GM23338 (cell line): ENCODE results near the gene PDHX. TPM values are rescaled to one million over a fixed set of nuclear protein-coding genes. Genes with fewer than 3 reads are reported as not detected.

Experiments
- ATAC-seq: fragments of 200-7000 bp; cut with Tn5 transposase; 3 replicates; pipeline ENCODE4 v1.9.1; 2020
- DNase-seq: peaks from one replicate; pipeline ENCODE4 v3.0.0-alpha.2; 2015; ENCODE audit warnings: low spot score
- H2AFZ ChIP-seq: fragments of 200-600 bp; sonication (generic); 2 replicates; pipeline ENCODE4 v1.8.0; 2016; ENCODE audit warnings: antibody characterized with exemption, mild to moderate bottlenecking, moderate library complexity
- H3F3A ChIP-seq: fragments of 200-600 bp; sonication (generic); replicated peaks from 2 replicates; pipeline ENCODE4 v1.8.0; 2017; ENCODE audit warnings: antibody characterized with exemption, mixed run types, low read depth
- H3K27ac ChIP-seq: fragments of 200-600 bp; sonication (generic); 2 replicates; pipeline ENCODE4 v1.6.1; 2016; ENCODE audit warnings: low read depth
- H3K27me3 ChIP-seq: fragments of 200-600 bp; sonication (generic); 2 replicates; pipeline ENCODE4 v1.8.0; 2016; ENCODE audit warnings: mild to moderate bottlenecking, mixed run types, moderate library complexity; ENCODE audit not compliant: insufficient read depth
- H3K36me3 ChIP-seq: fragments of 200-600 bp; sonication (generic); 2 replicates; pipeline ENCODE4 v1.8.0; 2016; ENCODE audit warnings: mild to moderate bottlenecking; ENCODE audit not compliant: insufficient read depth
- H3K4me1 ChIP-seq: fragments of 200-600 bp; sonication (generic); 2 replicates; pipeline ENCODE4 v1.8.0; 2016; ENCODE audit warnings: mild to moderate bottlenecking, moderate library complexity; ENCODE audit not compliant: insufficient read depth
- H3K4me2 ChIP-seq: fragments of 200-600 bp; sonication (generic); 2 replicates; pipeline ENCODE4 v1.7.1; 2017; ENCODE audit warnings: mixed run types
- H3K4me3 ChIP-seq: fragments of 200-600 bp; sonication (generic); 2 replicates; pipeline ENCODE4 v1.6.1; 2016; ENCODE audit warnings: mixed run types
- H3K79me2 ChIP-seq: fragments of 200-600 bp; sonication (generic); replicated peaks from 2 replicates; pipeline ENCODE4 v1.8.0; 2017; ENCODE audit warnings: mild to moderate bottlenecking; ENCODE audit not compliant: insufficient read depth
- H3K9me2 ChIP-seq: fragments of 200-600 bp; sonication (generic); 2 replicates; pipeline ENCODE4 v1.8.0; 2017; ENCODE audit not compliant: insufficient read depth
- H4K20me1 ChIP-seq: fragments of 200-600 bp; sonication (generic); replicated peaks from 2 replicates; pipeline ENCODE4 v1.8.0; 2017; ENCODE audit warnings: mild to moderate bottlenecking; ENCODE audit not compliant: insufficient read depth
- H3K27ac Mint-ChIP-seq: 2 replicates; pipeline ENCODE4 v1.8.0; 2020; ENCODE audit warnings: inconsistent platforms, mild to moderate bottlenecking, moderate library complexity, mixed read lengths
- H3K27me3 Mint-ChIP-seq: 3 replicates; pipeline ENCODE4 v1.8.0; 2022; ENCODE audit warnings: low read depth, mild to moderate bottlenecking, moderate library complexity, mixed read lengths, inconsistent platforms; ENCODE audit not compliant: insufficient read depth, poor library complexity
- H3K36me3 Mint-ChIP-seq: 3 replicates; pipeline ENCODE4 v1.8.0; 2021; ENCODE audit warnings: low read depth, mild to moderate bottlenecking, inconsistent platforms, moderate library complexity, mixed read lengths
- H3K4me1 Mint-ChIP-seq: 3 replicates; pipeline ENCODE4 v1.8.0; 2020; ENCODE audit warnings: mild to moderate bottlenecking, inconsistent platforms, mixed read lengths
- H3K4me3 Mint-ChIP-seq: 3 replicates; pipeline ENCODE4 v1.8.0; 2021; ENCODE audit warnings: moderate library complexity, mild to moderate bottlenecking, inconsistent platforms, mixed read lengths
- H3K9me3 Mint-ChIP-seq: 3 replicates; pipeline ENCODE4 v1.8.0; 2020; ENCODE audit warnings: moderate library complexity, mild to moderate bottlenecking, inconsistent platforms, mixed read lengths
- CREB1 ChIP-seq: fragments of 250-450 bp; sonication (Bioruptor Pico); IDR thresholded peaks from 2 replicates; pipeline ENCODE4 v1.5.0; 2020; ENCODE audit warnings: low read depth, mild to moderate bottlenecking, moderate library complexity
- EZH2 ChIP-seq: fragments of 200-600 bp; sonication (generic); IDR thresholded peaks from one replicate; pipeline ENCODE4 v1.8.0; 2017; ENCODE audit warnings: antibody characterized with exemption, mild to moderate bottlenecking, low read depth; ENCODE audit not compliant: unreplicated experiment
- JUNB ChIP-seq: IDR thresholded peaks from one replicate; pipeline ENCODE4 v1.6.1; 2016; ENCODE audit warnings: antibody characterized with exemption; ENCODE audit not compliant: unreplicated experiment
- NANOG ChIP-seq: IDR thresholded peaks from 2 replicates; pipeline ENCODE4 v1.6.1; 2016; ENCODE audit warnings: antibody characterized with exemption, borderline replicate concordance
- POLR2AphosphoS5 ChIP-seq: IDR thresholded peaks from 2 replicates; pipeline ENCODE4 v1.6.1; 2016; ENCODE audit warnings: antibody characterized with exemption, low read depth
- ZNF114 ChIP-seq: fragments of 250-450 bp; sonication (Bioruptor Pico); IDR thresholded peaks from 2 replicates; pipeline ENCODE4 v1.5.0; 2020; ENCODE audit warnings: mild to moderate bottlenecking, moderate library complexity
- ZNF331 ChIP-seq: fragments of 250-450 bp; sonication (Bioruptor Pico); IDR thresholded peaks from 2 replicates; pipeline ENCODE4 v1.5.0; 2020; ENCODE audit warnings: low read depth, mild to moderate bottlenecking, moderate library complexity
- polyA plus RNA-seq: library from polyadenylated mRNA; unstranded; fragments of >200 nt; fragmentation: Nextera tagmentation; extraction: Ambion mirVana; gene quantifications from 2 replicates; pipeline ENCODE4 v1.2.1, GENCODE V29; 2016
- total RNA-seq: library from RNA; depleted of rRNA; stranded (reverse); fragments of >200 nt; shearing (Covaris generic); gene quantifications from 2 replicates; pipeline ENCODE4 v1.2.3, GENCODE V29; 2014
- TF ChIP-seq, protein P1 (sequence below): IDR thresholded peaks from one replicate; pipeline ENCODE4 v1.6.1; 2018; ENCODE audit warnings: antibody characterized with exemption; ENCODE audit not compliant: unreplicated experiment
- TF ChIP-seq, protein P2 (sequence below), 2 experiments: fragments of 200-600 bp in 1 of 2; sonication (generic) in 1 of 2; conservative IDR thresholded peaks; 2 replicates each; pipeline versions ENCODE4 v1.5.1 to v1.6.1; 2016 to 2017; ENCODE audit warnings: antibody characterized with exemption in 2 of 2, low read depth in 2 of 2, mild to moderate bottlenecking in 2 of 2, moderate library complexity in 1 of 2
- TF ChIP-seq, protein P3 (sequence below): IDR thresholded peaks from 2 replicates; pipeline ENCODE4 v1.6.1; 2016; ENCODE audit warnings: antibody characterized with exemption

The PDHX gene
- total and polyA plus RNA-seq, 2 experiments from 2014 or later, result 36.9 to 40.2 TPM

DNA sequence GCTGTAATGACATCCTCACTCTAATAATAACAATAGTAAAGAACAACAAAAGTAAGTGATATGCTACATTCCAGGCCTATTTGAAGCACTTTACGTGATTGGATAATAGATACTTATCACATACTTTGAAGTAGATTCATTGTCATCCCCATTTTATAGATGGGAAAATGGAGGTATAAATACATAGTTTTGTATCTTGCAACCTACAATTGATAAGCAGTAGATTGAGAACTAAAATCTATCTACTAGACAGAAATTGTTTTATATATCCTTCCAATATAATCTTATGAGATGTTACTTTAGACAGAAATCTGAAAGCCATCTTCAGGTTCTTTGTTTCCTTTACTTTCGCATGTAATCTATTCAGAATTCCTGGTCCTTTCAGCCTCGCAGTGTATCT, 118.0 kb downstream of the PDHX start (continued):
- TF ChIP-seq, protein P1, sequence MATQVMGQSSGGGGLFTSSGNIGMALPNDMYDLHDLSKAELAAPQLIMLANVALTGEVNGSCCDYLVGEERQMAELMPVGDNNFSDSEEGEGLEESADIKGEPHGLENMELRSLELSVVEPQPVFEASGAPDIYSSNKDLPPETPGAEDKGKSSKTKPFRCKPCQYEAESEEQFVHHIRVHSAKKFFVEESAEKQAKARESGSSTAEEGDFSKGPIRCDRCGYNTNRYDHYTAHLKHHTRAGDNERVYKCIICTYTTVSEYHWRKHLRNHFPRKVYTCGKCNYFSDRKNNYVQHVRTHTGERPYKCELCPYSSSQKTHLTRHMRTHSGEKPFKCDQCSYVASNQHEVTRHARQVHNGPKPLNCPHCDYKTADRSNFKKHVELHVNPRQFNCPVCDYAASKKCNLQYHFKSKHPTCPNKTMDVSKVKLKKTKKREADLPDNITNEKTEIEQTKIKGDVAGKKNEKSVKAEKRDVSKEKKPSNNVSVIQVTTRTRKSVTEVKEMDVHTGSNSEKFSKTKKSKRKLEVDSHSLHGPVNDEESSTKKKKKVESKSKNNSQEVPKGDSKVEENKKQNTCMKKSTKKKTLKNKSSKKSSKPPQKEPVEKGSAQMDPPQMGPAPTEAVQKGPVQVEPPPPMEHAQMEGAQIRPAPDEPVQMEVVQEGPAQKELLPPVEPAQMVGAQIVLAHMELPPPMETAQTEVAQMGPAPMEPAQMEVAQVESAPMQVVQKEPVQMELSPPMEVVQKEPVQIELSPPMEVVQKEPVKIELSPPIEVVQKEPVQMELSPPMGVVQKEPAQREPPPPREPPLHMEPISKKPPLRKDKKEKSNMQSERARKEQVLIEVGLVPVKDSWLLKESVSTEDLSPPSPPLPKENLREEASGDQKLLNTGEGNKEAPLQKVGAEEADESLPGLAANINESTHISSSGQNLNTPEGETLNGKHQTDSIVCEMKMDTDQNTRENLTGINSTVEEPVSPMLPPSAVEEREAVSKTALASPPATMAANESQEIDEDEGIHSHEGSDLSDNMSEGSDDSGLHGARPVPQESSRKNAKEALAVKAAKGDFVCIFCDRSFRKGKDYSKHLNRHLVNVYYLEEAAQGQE, result no peak

DNA sequence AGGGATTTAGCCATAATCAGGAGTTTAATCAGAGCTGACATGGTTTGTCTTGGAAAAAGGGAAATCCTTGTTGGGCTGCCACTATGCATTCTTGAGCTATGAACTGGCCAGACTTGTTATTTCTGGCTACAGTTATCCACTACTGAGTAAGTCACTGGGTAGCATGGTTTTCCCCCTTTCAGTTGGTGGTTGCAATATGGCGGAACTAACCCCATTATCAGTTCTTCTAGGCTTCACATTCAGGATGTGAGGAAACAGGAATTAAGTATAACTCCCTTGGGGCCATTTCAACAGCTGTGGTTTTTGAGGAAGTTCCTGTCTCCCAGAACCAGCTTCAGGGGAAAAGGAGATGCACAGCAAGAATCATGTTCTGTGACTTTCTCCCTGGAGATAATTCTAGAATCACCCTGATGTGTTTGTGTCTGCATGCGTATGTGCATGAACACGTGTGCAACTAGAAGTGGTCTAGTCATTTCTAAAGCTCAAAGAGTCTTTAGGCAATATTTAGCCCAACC, 119.5 kb downstream of the PDHX start:
- Histone ChIP-seq H3K4me2 (no peak overlapping the region), H3K36me3 (no peaks in the 10 kb centered on the region), H2AFZ (no peak overlapping the region), H3K4me3 (no peak overlapping the region), H3F3A (no peaks in the 10 kb centered on the region), H3K79me2 (no peaks in the 10 kb centered on the region), H3K4me1 (no peaks in the 10 kb centered on the region), H3K9me2 (peaks cover 19% of the 10 kb centered on the region; the same call in 1 of the 2 replicates), H3K27ac (no peak overlapping the region), H3K27me3 (no peaks in the 10 kb centered on the region), H4K20me1 (no peaks in the 10 kb centered on the region)
- H3K4me1 Mint-ChIP-seq, result peaks cover 5% of the 10 kb centered on the region; the same call in 2 of the 3 replicates
- H3K36me3 Mint-ChIP-seq, result no peaks in the 10 kb centered on the region
- ATAC-seq (no peak), DNase-seq (no peak)
- no peak overlapping the region for H3K27ac Mint-ChIP-seq
- H3K27me3 Mint-ChIP-seq, result no peaks in the 10 kb centered on the region
- no peaks in the 10 kb centered on the region for H3K9me3 Mint-ChIP-seq
- H3K4me3 Mint-ChIP-seq, result no peak overlapping the region
- TF ChIP-seq, protein P2, sequence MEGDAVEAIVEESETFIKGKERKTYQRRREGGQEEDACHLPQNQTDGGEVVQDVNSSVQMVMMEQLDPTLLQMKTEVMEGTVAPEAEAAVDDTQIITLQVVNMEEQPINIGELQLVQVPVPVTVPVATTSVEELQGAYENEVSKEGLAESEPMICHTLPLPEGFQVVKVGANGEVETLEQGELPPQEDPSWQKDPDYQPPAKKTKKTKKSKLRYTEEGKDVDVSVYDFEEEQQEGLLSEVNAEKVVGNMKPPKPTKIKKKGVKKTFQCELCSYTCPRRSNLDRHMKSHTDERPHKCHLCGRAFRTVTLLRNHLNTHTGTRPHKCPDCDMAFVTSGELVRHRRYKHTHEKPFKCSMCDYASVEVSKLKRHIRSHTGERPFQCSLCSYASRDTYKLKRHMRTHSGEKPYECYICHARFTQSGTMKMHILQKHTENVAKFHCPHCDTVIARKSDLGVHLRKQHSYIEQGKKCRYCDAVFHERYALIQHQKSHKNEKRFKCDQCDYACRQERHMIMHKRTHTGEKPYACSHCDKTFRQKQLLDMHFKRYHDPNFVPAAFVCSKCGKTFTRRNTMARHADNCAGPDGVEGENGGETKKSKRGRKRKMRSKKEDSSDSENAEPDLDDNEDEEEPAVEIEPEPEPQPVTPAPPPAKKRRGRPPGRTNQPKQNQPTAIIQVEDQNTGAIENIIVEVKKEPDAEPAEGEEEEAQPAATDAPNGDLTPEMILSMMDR (conservative IDR thresholded peaks at IDR 0.05; ENCODE audit: low read depth in 2 of 2), result no peak
- TF ChIP-seq CREB1 (CRISPR knock-in tag) (no peak), ZNF114 (CRISPR knock-in tag) (no peak), EZH2 (no peak)
- TF ChIP-seq, protein P3, sequence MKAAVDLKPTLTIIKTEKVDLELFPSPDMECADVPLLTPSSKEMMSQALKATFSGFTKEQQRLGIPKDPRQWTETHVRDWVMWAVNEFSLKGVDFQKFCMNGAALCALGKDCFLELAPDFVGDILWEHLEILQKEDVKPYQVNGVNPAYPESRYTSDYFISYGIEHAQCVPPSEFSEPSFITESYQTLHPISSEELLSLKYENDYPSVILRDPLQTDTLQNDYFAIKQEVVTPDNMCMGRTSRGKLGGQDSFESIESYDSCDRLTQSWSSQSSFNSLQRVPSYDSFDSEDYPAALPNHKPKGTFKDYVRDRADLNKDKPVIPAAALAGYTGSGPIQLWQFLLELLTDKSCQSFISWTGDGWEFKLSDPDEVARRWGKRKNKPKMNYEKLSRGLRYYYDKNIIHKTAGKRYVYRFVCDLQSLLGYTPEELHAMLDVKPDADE, result no peak

DNA sequence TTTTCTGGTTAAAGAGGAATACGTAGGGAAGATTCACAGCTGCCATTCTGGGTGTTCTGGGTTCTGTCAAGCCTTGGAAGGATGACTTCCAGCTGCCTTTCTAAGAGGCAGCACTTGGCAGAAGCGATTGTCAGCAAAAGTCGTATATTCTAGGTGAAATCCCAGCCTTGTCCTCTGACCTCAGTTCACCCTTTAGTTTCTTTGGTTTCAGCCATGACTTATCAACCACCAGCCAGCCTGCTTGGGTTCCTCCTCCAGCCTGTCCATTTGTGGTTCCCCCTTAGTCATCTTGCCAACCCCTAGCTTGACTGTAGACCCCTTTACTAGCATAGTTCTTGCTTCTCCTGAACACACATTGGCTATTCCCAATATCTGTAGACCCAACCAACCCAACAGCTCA, 120.2 kb downstream of the PDHX start:
- H3K4me3 Mint-ChIP-seq, result no peak overlapping the region
- no peak overlapping the region for H3K27ac ChIP-seq
- TF ChIP-seq POLR2AphosphoS5 (no peak), ZNF331 (no peak), JUNB (no peak), EZH2 (no peak), NANOG (no peak)
- TF ChIP-seq, protein P3, result no peak
- TF ChIP-seq, protein P1, result no peak

More for the DNA sequence above, 120.2 kb downstream of the PDHX start:
- no peaks in the 10 kb centered on the region for H3K9me3 Mint-ChIP-seq
- H3K27ac Mint-ChIP-seq, result no peak overlapping the region
- H3F3A ChIP-seq, result no peaks in the 10 kb centered on the region
- no peak for DNase-seq
- no peak overlapping the region for H3K4me2 ChIP-seq
- no peaks in the 10 kb centered on the region for H3K27me3 Mint-ChIP-seq
- no peaks in the 10 kb centered on the region for H3K4me1 ChIP-seq
- H4K20me1 ChIP-seq, result no peaks in the 10 kb centered on the region
- H3K79me2 ChIP-seq, result no peaks in the 10 kb centered on the region
- H2AFZ ChIP-seq, result no peak overlapping the region
- H3K4me1 Mint-ChIP-seq, result peaks cover 5% of the 10 kb centered on the region; the same call in 2 of the 3 replicates
- H3K36me3 ChIP-seq, result no peaks in the 10 kb centered on the region
- no peaks in the 10 kb centered on the region for H3K27me3 ChIP-seq
- H3K36me3 Mint-ChIP-seq, result no peaks in the 10 kb centered on the region
- ATAC-seq, result no peak
- H3K4me3 ChIP-seq, result no peak overlapping the region
- H3K9me2 ChIP-seq, result peaks cover 19% of the 10 kb centered on the region; the same call in 1 of the 2 replicates
